ENCODE data around the gene PCYT2. TPM values are rescaled to one million over a fixed set of nuclear protein-coding genes. Genes with fewer than 3 reads are reported as not detected.

Gene PCYT2
- total RNA-seq, 1 donor from 2014 or later, result 93.2 TPM

DNA sequence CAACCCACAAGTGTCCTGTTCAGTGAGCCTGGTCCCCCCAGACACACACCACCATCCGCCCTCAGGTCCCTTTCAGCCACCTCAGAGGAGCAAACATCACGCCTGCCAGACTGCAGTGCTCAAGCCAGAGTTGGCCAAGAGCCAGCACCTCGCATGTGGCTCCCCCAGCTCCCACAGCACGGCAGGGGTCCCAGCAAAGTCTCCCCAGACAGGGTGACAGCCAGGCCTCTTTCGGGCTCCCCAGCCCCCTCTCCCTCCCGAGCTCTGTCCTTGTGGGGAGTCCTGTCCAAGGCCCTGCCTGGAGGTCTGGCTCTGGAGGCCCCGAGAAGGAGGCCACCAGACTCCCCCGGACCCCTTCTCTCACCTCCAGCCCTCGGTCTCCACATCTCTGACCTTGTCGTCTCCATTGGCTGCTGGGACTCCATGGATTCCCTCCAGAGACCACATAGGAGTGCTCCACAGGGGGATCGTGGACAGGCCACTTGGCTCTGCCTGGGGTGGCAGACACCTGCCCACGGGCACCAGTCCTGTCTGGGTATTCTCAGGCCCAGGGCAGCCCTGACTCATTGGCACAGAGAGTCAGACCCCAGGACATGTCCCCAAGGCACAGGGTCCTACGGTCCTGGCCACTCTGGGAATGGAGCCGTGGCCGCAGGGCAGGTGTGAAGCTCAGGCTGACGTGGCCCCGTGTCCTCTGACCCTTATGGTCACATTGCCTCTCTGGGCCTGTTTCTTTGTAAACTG is 37.6 kb upstream of the PCYT2 start:
- DNase-seq (ENCODE audit: low spot score, unreplicated experiment), result no peak
- Mint-ChIP-seq H3K4me3 (ENCODE audit: low read depth) (no peak overlapping the region), H3K27ac (no peak overlapping the region), H3K4me1 (ENCODE audit: low read depth) (no peaks in the 10 kb centered on the region), H3K9me3 (ENCODE audit: low read depth) (no peaks in the 10 kb centered on the region), H3K27me3 (peaks cover 11% of the 10 kb centered on the region), H3K36me3 (ENCODE audit: insufficient read depth) (no peaks in the 10 kb centered on the region)
- TF ChIP-seq, protein P1, sequence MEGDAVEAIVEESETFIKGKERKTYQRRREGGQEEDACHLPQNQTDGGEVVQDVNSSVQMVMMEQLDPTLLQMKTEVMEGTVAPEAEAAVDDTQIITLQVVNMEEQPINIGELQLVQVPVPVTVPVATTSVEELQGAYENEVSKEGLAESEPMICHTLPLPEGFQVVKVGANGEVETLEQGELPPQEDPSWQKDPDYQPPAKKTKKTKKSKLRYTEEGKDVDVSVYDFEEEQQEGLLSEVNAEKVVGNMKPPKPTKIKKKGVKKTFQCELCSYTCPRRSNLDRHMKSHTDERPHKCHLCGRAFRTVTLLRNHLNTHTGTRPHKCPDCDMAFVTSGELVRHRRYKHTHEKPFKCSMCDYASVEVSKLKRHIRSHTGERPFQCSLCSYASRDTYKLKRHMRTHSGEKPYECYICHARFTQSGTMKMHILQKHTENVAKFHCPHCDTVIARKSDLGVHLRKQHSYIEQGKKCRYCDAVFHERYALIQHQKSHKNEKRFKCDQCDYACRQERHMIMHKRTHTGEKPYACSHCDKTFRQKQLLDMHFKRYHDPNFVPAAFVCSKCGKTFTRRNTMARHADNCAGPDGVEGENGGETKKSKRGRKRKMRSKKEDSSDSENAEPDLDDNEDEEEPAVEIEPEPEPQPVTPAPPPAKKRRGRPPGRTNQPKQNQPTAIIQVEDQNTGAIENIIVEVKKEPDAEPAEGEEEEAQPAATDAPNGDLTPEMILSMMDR (IDR thresholded peaks at IDR 0.05; ENCODE audit: unreplicated experiment), result no peak

DNA sequence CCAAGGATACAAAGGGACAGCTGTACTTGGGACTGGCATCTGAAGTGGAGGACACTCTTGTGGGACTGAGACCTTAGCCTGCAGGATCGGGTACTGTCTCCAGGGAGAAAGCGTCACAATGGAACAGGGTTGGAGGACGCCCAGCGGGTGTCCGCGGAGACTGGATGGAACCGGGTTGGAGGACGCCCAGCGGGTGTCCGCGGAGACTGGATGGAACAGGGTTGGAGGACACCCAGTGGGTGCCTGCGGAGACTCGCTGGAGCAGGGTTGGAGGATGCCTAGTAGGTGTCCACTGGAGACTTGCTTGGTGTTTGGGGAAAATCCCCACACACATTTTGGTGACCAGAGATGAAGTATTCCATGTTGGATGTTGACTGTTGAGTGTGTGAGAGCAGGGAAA is 36.0 kb upstream of the PCYT2 start, which contains the start of gene MYADML2:
Gene MYADML2, minus strand, starts transcription at position 45 of the 400 bp plus-strand sequence. CDS start 5,492 bp downstream, outside the sequence.
- peaks cover 14% of the 10 kb centered on the region for H3K27me3 Mint-ChIP-seq
- no peak within 1 kb of the TSS for H3K27ac Mint-ChIP-seq

DNA sequence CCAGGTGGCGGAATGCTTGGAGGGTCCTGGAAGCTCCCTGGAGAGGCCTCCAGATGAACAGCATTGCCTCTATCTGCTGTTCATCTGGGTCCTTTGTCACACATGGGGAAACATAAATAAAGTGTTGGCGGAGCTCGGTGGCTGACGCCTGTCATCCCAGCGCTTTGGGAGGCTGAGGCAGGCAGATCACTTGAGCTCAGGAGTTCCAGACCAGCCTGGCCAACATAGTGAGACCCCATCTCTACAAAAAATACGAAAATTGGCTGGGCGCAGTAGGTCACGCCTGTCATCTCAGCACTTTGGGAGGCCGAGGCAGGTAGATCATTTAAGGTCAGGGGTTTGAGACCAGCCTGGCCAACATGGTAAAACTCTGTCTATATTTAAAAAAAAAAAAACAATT is 33.7 kb upstream of the PCYT2 start:
- Mint-ChIP-seq H3K9me3 (ENCODE audit: low read depth) (no peaks in the 10 kb centered on the region), H3K27me3 (peaks cover 14% of the 10 kb centered on the region), H3K4me3 (ENCODE audit: low read depth) (no peak overlapping the region), H3K36me3 (ENCODE audit: insufficient read depth) (no peaks in the 10 kb centered on the region), H3K4me1 (ENCODE audit: low read depth) (no peaks in the 10 kb centered on the region), H3K27ac (no peak overlapping the region)
- TF ChIP-seq, protein P1 (IDR thresholded peaks at IDR 0.05; ENCODE audit: unreplicated experiment), result no peak
- DNase-seq (ENCODE audit: low spot score, unreplicated experiment), result no peak

More for the DNA sequence above, 36.0 kb upstream of the PCYT2 start, which contains the start of gene MYADML2:
- Mint-ChIP-seq H3K9me3 (ENCODE audit: low read depth) (no peaks in the 10 kb centered on the region), H3K36me3 (ENCODE audit: insufficient read depth) (no peaks in the 10 kb centered on the region), H3K4me3 (ENCODE audit: low read depth) (no peak within 1 kb of the TSS), H3K4me1 (ENCODE audit: low read depth) (no peaks in the 10 kb centered on the region)
- TF ChIP-seq, protein P1 (IDR thresholded peaks at IDR 0.05; ENCODE audit: unreplicated experiment), result no peak
- no peak for DNase-seq (ENCODE audit: low spot score, unreplicated experiment)

DNA sequence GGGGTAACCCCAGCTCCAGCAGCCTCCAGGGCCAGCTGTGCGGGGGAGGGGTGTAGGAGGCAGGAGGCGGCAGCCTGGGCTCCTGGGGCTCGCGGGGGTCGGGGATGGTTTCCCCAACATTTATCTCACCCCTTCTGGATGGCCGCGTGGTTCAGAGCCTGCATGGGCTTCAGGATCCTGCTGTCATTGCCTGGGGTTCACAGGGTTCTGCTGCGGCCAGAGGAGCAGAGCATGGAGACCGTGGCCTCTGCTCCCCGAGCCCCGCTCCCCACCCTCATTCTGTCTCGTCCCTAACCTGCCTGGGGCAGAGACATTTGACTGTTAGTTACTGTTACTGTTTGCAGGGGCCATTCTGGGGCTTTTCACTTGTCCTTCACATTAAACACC is 31.0 kb upstream of the PCYT2 start:
- TF ChIP-seq, protein P1 (IDR thresholded peaks at IDR 0.05; ENCODE audit: unreplicated experiment), result no peak
- H3K36me3 Mint-ChIP-seq (ENCODE audit: insufficient read depth), result no peaks in the 10 kb centered on the region
- H3K9me3 Mint-ChIP-seq (ENCODE audit: low read depth), result no peaks in the 10 kb centered on the region
- H3K27ac Mint-ChIP-seq, result no peak overlapping the region
- H3K4me1 Mint-ChIP-seq (ENCODE audit: low read depth), result no peaks in the 10 kb centered on the region
- H3K27me3 Mint-ChIP-seq, result peaks cover 25% of the 10 kb centered on the region
- H3K4me3 Mint-ChIP-seq (ENCODE audit: low read depth), result no peak overlapping the region
- DNase-seq (ENCODE audit: low spot score, unreplicated experiment), result no peak

DNA sequence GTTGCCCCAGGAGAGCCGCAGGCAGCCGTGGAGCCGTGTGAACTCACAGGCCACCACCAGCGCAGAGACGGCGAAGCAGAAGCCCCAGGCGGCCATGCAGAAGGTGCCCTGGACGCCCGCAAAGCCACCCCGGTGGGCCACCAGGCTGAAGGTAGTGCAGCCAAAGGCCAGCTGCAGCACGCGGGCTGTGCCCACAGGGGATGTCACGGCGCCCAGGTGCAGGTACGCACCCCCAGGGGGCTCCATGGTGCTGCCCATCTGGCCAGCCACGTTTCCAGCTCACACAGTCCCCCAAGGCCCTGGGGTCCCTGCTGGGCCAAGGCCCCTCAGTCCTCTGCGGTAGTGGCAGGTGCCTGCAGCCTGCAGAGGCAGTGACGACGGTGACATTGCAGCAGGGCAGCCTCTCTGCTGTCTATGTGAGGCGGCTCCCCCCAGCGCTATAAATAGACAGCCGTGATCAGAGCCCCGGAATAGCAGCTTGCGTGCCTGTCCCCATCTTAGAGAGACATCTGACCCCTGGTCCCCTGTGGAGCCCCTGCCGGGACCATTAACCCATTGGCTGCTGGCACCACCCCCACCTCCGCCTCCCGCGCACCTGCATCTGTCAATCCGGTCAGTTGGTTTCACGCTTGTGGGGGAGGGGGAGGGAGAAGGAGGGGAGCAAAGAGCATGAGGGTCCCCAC is 30.4 kb upstream of the PCYT2 start:
- peaks cover under 1% of the 10 kb centered on the region for H3K4me1 Mint-ChIP-seq (ENCODE audit: low read depth)
- no peak for DNase-seq (ENCODE audit: low spot score, unreplicated experiment)
- no peaks in the 10 kb centered on the region for H3K9me3 Mint-ChIP-seq (ENCODE audit: low read depth)
- TF ChIP-seq, protein P1 (IDR thresholded peaks at IDR 0.05; ENCODE audit: unreplicated experiment), result no peak
- no peak overlapping the region for H3K27ac Mint-ChIP-seq
- H3K27me3 Mint-ChIP-seq, result peaks cover 22% of the 10 kb centered on the region
- H3K4me3 Mint-ChIP-seq (ENCODE audit: low read depth), result no peak overlapping the region
- no peaks in the 10 kb centered on the region for H3K36me3 Mint-ChIP-seq (ENCODE audit: insufficient read depth)
